Measurements from ENCODE around the gene HLF.

The HLF gene

DNA sequence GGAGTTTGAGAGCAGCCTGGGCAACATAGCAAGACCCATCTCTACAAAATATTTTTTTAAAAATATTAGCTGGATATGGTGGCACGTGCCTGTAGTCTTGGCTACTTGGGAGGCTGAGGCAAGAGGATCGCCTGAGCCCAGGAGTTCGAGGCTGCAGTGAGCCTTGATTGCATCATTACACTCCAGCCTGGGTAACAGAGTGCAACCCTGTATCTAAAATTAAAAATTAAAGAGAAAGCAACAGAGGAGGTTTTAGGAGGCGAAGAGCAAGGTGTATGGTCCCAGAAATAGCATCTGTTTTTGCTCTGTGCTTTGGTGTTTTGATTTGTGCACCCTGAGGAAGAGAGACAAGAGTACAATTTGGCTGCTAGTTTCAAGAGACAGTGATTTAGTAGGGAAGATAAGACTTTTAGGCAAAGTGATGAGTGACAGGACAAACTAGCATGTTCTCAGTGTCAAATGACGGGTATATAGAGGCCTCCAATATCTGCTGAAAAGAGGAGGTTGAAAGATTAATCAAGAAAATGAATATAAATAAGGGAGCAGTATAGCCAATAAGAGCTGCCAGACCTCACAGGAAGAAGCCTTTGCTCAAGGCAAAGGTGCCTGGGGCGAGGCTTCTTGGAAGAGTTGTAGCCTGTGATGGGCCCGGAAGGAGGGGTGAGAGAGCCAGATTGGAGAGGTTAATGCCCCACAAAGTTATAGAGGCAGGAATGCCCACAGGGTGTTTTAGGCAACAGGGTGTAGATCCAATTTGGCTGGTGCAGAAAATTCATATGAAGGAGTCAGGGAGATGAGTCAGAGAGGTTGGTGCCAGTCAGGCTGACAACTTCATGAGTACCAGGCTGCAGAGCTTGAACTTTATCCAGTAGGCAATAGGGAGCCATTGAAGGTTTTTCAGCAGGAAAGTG lies 11.4 kb downstream of the HLF start:
- DNase-seq = no peak

DNA sequence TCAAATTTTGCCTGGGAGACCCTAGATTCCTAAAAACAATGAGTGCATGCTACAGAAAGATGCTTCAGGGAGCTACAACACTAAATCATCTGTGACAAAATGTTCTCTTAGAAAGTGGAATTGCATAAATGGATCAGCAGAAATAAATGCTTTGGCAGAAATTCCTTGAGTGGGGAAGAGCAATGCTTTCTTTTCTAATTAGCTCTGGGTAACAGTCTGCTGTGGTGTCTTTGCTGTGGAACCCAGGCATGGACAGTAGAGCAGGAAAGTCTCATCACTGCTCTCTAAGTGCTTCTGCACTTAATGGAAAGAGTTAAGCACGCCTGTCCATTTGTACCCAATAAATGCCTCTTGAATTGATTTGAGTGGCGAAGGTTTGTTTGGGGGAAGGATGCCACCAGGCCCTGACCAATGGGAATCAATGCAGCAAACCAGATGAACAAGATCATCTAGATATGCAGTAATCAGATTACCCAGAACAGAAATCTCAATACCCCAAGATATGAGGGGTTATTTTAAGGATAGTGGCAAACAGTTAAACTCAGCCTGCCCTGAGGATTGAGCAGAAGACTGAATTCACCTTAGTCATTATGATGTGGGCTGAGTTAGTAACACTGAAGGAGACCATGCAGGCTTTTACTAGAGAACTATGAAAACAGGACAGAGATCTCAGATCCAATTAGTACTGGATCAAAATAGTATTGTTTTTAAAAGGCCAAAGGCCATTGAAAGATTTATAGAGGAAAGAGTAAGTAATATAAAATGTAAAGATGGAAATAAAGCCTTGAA lies 13.6 kb downstream of the HLF start:
- DNase-seq = no peak

DNA sequence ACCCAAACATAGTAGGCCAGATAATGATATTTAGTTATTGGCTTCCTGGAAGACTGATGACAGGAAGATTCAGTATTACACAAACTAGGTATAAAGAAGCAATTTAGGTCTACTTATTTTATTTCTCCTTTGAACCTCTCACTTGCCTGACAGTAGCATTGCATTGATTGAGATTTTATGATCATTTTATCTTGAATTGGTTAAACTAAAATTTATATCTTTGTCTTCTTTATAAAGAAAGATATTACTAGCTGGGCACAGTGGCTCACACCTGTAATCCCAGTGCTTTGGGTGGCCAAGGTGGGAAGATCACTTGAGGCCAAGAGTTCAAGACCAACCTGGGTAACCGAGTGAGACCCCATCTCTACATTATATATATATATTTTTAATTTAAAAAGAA lies 14.4 kb downstream of the HLF start:
- DNase-seq = no peak

DNA sequence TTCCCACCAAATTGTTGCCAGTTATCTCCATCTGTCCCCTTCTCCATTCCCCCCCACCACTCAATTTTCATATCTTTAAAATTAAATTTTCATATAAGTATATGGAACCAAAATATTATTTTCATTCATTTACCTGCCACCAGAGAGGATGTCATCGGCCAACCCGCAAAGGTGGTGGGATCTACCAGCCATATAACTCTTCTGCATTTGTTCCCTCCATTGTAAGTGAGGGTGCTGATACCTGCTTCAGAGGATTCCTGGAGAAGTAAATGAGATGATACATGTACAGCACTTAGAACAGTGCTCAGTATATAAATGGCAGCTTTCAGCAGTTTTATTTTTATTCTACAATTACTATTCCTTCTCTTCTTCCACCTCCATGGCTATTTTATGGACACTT lies 15.0 kb downstream of the HLF start:
- no peak for DNase-seq

DNA sequence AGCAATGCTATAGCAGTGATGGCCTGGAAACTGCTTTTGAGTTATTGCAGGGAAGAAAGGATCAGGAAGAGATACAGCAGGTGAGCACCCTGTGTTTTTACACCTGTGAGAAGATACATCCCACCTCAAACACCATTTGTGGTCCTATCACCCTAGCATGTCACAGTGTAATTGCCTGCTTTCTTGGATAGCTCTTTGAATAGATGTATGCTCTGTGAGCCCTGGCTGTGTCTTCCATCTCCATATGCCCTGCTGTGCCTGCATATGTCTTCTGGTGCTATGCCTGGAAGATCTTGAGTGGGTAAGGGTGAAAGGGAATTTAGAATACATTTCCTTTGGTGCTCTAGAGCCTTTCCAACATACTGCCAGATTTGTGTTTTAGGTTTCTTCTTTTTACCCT lies 15.5 kb downstream of the HLF start:
- no peak for DNase-seq

DNA sequence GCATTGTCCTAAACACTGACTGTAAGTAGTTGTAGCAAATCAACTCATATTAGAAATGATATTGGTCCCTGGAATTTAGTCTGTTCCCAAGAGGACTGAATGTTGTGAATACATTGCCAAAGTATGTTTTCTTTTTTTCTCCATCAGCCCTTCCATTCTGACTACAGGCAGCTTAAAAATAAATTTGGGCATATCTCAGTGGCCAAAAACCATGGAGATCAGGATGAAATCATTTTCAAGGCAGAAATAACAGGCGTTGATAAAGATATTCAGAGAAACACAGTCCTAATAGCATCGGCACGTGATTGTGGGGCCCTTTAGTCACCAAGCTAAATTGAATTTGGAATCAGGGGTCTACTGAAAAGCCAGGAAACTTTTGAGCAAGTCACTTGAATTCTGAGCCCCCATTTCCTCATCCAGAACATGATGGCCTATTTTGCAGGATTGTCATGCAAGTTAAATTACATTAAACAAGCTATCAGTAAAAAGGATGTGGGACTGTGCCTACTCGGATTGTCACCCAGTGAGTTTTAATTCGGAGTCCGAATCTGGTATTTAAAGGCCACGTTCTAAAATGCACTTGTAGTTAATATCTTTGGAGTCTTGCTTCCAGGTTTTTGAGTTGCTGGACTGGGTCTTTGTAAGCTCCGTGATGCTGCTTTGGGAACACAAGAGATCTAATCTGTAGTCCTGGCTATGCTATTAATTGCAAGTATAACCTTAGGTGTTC lies 17.1 kb downstream of the HLF start:
- DNase-seq = no peak

DNA sequence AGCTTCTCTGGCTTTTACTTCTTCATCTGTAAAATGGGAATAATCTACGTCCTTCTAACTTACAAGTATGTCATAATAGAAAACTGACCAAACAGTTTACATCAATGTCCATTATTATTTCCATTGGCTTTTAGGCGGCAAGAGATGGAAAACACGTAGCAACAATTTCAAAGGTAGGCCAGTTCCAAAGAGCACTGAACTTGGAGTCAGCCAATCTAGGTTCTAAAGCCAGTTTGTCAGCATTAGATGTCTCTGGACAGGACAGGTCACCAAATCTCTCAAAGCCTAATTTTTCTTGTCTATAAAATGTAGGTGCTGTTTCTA lies 17.6 kb downstream of the HLF start:
- DNase-seq = no peak

DNA sequence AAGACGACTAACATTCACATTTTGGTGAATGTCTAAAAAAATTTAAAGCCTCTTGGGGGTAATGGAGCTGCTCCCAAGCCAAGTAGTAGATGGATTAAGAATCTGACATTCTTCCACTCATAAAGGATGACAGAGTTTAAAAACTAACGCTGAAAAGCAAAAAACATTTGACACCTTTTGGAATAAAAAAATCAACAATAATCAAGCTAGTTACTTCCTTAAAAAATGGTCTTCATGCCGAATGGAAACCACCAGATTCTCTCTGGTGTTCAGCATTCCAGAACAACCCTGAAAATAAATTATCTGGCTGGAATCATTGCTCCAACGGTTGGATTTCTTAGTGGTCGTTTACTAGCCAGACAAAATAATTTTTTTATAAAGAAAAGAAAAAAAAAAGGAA lies 18.0 kb downstream of the HLF start:
- no peak for DNase-seq

DNA sequence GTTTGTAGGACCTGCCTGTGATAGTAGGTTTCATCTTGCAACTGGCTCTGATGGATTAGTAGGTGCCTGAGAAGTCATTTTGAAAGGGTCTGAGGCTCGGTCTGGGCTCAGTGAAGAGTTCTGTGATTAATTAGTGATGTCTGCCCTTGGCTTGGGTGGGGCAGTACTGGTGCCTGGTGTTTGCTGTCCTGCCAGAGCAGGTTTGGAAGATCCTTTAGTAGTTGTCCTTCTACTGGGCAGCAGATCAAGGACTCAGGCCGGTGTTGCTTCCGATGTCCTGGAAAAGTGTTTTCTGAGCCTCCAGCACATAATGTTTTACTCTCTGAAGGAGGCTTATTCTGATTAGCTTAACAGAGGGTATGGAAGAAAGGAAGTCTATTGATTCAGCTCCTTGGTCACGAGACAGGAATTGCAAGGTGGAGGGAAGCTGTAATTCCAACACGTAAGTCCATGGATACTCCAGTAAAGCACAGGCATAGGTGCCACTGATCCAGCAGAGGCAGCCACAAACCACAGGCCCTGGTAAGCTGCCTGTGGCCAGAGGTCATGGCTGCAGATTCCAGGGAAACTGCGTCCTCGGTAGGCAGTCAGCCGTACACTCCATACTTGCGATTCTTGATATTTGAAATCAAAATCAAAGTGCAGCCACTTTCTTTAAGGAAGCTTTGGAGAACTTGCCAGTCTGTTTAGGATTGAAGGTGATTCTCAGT lies 18.7 kb downstream of the HLF start:
- no peak for DNase-seq

DNA sequence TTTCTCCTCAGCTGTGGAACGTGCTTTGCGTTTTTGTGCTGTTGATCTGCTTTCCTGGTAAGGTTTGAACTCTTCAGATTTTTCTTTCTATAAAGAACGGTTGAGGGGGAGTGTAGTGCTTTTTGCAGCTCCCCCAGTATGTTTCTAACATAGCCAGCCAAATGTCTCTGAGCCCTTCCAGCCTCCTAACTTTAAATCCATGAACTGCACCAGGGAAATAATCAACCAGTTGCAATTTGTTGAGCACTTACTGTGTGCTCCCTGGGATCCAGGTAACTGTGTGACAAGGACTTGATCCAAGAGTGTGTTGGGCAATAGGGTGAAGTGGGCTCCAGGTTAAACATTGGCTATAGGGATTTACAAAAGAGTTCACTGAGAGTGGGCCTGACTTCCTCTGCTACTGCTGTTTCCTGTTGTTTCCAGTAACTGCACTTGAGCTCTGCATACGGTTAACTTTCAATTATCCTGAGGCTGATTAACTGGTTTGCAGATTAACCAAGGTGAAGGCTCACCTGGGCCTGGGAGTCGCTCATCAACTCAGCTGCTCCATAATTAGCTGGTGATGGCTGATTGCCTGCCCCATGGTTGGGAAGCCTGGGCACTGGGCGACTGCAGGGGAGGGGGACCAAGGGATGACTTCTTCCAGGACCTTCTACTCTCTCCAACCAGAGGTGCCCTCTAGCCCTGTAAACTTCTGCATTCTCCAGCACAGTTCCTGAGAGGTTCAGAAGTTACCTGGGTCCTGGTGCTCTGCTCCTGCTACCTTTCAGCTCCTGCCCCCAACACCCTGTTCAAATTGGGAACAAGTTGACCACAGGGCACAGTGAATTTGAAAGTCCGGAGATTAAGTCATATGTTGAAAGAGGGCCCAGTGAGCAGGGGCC lies 19.5 kb downstream of the HLF start:
- no peak for DNase-seq

DNA sequence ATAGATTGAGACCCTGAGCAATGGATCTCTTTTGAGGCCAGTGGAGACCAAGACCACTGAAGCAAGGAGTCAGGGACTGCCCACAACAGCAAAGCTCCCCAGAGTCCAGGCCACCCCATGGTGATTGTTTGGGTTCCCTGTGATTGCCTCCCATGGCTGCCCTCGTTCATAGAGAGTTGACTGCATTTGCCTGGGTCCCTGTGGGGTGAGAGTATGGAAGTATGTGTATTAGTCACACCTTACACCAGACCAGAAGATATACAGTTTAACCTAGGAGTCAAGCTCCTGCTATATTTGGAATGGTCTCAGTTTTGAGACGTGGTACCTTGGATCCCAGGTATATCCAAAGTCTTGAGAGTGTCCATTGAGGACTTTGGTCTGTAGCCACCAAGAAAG lies 20.2 kb downstream of the HLF start:
- DNase-seq = no peak

DNA sequence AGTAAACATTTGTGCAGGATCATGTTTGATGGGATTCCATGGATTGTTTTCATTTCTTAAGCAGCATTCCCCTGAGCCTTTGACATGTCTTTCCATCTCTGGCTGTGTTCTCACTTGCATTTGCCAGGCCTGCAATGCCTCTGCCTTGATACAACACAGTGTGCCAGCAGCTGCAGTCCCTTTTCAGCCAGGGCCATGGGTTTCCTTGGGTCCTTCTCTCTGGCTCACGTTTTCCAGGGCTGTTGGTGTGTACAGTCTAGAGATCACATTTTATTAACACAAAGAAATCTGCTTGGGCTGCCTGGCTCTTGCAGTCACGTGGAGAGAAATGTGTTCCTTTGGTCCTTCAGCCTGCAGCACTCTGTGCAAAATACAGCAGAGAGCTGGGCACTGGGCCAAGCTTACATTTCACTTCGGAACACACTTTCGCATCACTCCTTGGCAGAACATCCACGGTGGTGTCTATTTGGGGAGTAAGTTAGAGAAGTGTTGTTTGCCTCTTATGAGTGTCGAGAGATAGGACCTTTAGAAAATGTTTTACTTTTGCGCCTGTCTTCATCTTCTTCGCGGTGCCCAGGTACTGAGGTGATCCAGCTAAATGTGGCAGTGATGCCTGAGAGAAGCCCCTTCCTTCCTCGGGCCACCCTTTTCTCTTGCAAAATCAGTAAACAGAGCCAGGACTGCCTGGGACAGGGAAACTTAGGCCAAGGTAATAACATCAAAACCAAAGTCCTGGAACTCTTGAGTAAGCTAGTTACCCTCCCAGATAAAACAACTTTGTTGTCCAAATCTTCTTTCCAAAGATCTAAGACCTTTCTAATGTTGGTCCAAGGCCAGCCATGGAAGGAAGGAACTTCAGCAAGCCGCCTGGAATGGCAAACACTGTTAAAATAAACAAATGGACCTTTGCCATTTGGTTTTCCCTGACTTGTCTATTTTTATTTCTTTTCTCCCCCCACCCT lies 20.9 kb downstream of the HLF start:
- DNase-seq = no peak

DNA sequence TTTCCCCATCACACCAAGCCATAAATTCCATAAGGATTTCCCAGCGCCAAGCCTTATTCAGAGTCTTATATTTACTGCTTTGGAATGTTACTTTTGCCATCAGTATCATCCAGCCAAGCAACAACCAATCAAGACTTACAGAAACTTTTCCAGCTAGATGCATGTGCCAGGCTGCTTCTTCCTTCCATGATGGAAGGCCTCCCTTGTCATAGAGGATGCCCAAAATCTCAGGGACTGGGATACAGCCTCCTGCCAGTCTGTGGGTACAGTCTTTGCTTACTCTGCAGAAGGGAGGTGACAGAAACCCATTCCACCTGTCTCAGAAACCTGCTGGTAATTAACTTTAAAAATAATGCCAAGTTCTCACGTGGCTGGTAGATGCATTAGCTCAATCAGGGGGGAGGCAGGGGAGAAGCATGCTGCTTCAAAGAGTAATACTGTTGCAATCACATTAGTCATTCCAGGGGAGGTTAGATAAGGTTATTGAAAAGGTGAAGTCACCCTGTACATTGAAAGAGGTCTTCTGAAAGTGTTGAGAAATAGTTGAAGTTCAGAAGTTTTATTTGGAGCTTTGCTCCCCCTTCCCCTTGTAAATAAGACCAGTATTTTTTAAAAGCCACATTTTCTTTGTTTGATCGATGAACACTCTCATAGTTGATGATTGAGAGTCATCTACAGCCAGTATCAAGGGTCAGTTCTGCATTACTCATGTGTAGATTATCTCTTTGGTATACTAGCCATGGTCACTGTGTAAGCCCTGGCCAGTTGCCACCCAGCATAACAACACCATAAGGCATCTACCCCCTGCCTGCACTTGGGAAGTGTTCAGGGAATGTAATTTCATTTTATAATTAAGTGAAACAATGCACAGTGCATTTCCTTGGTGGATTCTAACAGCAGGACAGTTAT lies 22.2 kb downstream of the HLF start:
- DNase-seq = no peak

DNA sequence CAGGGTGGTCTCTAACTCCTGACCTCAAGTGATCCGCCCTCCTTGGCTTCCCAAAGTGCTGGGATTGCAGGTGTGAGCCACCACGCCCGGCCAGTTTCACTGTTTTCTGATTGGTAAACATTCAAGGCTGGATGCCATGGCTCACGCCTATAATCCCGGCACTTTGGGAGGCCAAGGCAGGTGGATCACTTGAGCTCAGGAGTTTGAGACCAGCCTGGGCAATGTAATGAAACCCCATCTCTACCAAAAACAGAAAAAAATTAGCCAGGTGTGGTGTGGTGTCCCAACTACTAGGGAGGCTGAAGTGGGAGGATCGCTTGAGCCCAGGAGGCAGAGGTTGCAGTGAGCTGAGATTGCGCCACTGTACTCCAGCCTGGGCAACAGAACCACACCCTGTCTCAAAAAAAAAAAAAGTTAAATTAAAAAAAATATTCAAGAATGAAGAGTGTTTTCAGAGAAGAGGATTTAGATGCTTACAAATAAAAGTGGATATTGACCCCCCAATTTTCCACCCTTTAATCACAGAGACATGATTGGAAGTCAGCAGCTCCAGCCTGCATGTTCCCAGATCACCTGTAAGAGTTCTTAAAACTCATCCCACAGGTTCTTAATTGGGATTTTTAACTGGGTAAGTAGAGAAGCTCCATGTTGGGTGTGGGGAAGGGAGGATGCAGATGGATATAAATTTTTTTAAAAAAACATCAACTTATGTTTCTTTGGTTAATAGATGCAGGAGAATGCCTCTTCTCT lies 23.8 kb downstream of the HLF start:
- DNase-seq = no peak

DNA sequence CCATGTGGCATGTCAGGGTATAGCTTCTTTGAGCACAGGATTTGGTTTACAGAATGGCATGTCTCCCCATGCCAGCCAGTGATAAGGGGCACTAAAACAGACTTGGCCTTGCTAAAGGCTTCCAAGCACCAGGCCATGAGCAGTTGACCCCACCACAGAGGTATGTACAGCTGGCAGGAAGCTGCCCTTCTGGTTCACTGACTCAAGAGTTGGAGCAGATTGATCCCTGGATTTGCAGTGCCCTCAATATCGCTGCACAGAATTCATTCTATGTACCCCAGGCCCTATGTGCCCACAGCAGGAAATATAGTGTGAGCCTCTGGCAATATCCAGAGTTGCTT lies 24.3 kb downstream of the HLF start:
- DNase-seq = no peak

DNA sequence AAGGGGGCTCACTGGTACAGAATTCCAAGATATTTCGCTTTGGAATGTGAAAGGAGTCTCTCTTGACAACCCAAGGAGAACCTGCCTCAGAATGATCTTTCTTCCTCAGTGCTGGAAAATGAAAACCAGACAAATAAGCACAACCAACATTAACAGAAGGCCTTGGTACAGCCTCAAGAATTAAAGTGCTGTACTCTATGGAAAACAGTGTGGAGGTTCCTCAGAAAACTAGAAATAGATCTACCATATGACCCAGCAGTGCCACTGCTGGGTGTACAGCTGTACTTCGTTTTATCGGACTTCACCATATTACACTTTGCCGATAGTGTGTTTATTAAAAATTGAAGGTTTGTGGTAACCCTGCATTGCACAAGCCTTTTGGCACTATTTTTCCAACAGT lies 25.2 kb downstream of the HLF start:
- no peak for DNase-seq

DNA sequence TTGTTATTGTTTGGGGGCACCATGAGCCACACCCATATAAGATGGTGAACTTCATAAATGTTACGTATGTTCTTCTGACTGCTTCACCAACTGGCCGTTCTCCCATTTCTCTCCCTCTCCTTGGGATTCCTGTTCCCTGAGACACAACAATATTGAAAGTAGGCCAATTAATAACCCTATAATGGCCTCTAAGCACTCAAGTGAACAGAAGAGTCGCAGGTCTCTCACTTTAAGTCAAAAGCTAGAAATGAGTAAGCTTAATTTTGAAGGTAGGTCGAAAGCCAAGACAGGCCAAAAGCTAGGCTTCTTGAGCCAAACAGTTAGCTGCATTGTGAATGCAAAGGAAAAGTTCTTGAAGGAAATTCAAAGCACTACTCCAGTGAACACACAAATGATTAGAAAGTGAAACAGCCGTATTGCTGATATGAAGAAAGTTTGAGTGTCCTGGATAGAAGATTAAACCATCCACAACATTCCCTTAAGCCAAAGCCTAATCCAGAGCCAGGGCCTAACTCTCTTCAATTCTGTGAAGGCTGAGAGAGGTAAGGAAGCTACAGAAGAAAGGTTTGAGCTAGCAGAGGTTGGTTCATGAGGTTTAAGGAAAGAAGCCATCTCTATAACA lies 25.8 kb downstream of the HLF start:
- peak; percentile 17 for DNase-seq

DNA sequence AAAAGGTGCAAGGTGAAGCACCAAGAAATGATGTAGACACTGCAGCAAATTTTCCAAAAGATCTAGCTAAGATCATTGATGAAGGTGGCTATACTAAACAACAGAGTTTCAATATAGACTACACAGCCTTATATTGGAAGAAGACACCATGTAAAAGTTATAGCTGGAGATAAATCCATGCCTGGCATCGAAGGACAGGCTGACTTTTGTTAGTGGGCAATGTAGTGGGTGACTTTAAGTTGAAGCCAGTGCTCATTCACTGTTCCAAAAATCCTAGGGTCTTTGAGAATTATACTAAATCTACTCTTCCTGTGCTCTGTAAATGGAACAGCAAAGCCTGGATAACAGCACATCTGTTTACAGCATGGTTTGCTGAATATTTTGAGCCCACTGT lies 26.4 kb downstream of the HLF start:
- no peak for DNase-seq

DNA sequence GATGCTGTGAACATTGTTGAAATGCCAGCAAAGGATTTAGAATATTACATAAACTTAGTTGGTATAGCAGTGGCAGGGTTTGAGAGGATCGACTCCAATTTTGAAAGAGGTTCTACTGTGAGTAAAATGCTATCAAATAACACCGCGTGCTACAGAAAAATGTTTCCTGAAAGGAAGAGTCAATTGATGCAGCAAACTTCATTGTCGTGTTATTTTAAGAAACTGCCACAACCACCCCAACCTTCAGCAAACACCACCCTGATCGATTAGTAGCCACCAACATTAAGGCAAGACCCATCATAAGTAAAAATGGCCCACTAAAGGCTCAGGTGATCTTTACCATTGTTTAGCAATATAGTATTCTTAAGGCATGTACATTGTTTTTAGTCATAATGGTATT lies 27.3 kb downstream of the HLF start:
- no peak for DNase-seq

Data from activated CD4-positive, alpha-beta T cell treated with anti-CD3 and anti-CD28 coated beads, Interleukin-10, Interleukin-2, amounts not matched to agents 100 ng/mL and 50 ng/mL, durations not matched to agents 16 hours and 8 hours (primary cell).